Measurements from ENCODE around the gene SLC26A2. TPM values are rescaled to one million over a fixed set of nuclear protein-coding genes. Genes with fewer than 3 reads are reported as not detected.

SLC26A2 gene
- total RNA-seq, 2 donors from 2014 or later, result 8.6 to 10.1 TPM

DNA sequence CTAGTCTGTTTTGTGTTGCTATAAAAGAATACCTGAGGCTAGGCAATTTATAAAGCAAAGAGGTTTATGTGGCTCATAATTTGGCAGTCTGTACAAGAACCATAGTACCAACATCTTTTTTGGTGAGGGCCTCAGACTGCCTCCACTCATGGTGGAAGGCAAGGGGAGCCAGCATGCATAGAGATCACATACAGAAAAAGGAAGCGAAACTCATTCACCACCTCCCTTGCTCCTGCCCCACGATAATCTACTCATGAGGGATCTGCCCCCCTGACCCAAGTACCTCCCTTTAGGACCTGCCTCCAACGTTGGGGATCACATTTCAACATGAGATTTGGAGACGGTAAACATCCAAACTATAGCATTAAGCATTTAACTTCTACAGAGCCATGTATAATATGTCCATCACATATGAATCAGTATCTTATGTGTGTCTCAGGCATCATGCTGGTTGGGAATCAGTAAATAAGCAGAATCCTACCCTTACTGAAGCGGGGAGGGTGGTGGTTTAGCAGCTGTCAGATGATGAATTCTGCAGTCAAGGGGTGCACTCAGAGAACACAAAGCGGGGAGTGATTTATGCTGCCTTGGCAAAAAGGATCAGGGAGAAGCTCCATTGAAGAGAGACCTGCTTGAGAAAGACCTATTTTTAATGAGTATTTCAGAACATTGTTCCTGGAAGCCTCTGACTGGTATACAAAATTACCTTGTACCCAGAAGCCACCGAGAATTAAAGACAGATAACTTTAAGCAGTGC is 74.8 kb downstream of the SLC26A2 start:
- Mint-ChIP-seq H3K36me3 (peaks cover 70% of the 10 kb centered on the region), H3K27me3 (no peaks in the 10 kb centered on the region), H3K9me3 (no peaks in the 10 kb centered on the region), H3K4me1 (ENCODE audit: low read depth in 2 of 2) (no peaks in the 10 kb centered on the region), H3K27ac (no peak overlapping the region), H3K4me3 (no peak overlapping the region)
- no peak for DNase-seq (ENCODE audit: low spot score)
- ATAC-seq, result no peak

DNA sequence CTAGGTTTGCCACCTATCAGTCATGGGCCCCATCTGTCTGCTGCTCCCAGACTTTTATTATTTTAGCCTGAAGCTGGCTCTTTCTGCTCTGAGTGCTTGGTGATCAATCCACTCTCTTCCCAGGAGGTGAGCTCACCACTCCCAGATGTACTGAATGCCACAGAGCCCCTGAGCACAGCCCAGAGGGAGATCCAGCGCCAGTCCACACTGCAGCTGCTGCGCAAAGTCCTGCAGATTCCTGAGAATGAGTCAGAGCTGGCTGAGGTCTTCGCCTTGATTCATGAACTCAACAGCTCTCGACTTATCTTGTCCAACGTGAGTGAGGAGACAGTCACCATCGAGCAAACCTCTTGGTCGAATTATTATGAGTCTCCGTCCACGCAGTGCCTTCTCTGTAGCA is 76.0 kb downstream of the SLC26A2 start:
- H3K27ac Mint-ChIP-seq, result no peak overlapping the region
- H3K4me3 Mint-ChIP-seq, result no peak overlapping the region

More for the DNA sequence above, 76.0 kb downstream of the SLC26A2 start:
- Mint-ChIP-seq H3K36me3 (peaks cover 74% of the 10 kb centered on the region), H3K4me1 (ENCODE audit: low read depth in 2 of 2) (peaks cover 0 to 3% of the 10 kb centered on the region in 2 donors), H3K9me3 (no peaks in the 10 kb centered on the region), H3K27me3 (peaks cover 0 to 3% of the 10 kb centered on the region in 2 donors)
- DNase-seq (ENCODE audit: low spot score), result no peak
- no peak for ATAC-seq

Other genes starting within 250 kb of the SLC26A2 start
- 10 to 100 TPM in 1 of 2 donors, 1 to 10 TPM in 1; 2.3 to 10.7 TPM for gene PPARGC1B, start 230.4 kb upstream of the SLC26A2 start, total RNA-seq
- gene PDE6A, start 16.0 kb upstream of the SLC26A2 start, total RNA-seq, result not detected
- gene TIGD6, start 39.9 kb downstream of the SLC26A2 start, total RNA-seq, result 1 to 10 TPM; 2.4 to 2.7 TPM
- 10 to 100 TPM; 47.5 to 76.7 TPM for gene HMGXB3, start 40.0 kb downstream of the SLC26A2 start, total RNA-seq
- 1 to 10 TPM in 1 of 2 donors, not detected in 1; 1.4 TPM for gene CSF1R, start 125.8 kb downstream of the SLC26A2 start, total RNA-seq
- 1 to 10 TPM; 4.4 to 9.0 TPM for gene PDGFRB, start 195.1 kb downstream of the SLC26A2 start, total RNA-seq
- gene CDX1, start 206.0 kb downstream of the SLC26A2 start, total RNA-seq, result not detected
- not detected for gene SLC6A7, start 229.3 kb downstream of the SLC26A2 start, total RNA-seq